ENCODE results near the gene PRRG3.

The PRRG3 gene

GRCh38 chrX:151743651-151744470 is 48.6 kb downstream of the PRRG3 start:
- DNase-seq: no peak

- DNase-seq: no peak
Observed at GRCh38 chrX:151745651-151746050, 50.4 kb downstream of the PRRG3 start.

GRCh38 chrX:151746502-151746901 is 51.2 kb downstream of the PRRG3 start:
- DNase-seq: no peak

GRCh38 chrX:151750511-151750910 is 55.3 kb downstream of the PRRG3 start:
- no peak for DNase-seq

- no peak for DNase-seq
Observed at GRCh38 chrX:151752847-151753246, 57.6 kb downstream of the PRRG3 start.

GRCh38 chrX:151753313-151754046 is 58.2 kb downstream of the PRRG3 start:
- DNase-seq: peak; percentile 6 to 48 (median 12)

- no peak for DNase-seq
Observed at GRCh38 chrX:151754047-151754429, 58.8 kb downstream of the PRRG3 start.

GRCh38 chrX:151754641-151755215 is 59.5 kb downstream of the PRRG3 start:
- DNase-seq: no peak
